H1 (cell line): ENCODE data around the gene GCFC2. TPM values are rescaled to one million over a fixed set of nuclear protein-coding genes. Genes with fewer than 3 reads are reported as not detected.

Source experiments
- CTCF ChIA-PET: fragments of 300-600 bp; sonication (Branson Sonifier 250); formaldehyde crosslinking; loops from one replicate; lab custom pipeline; 2021; ENCODE audit not compliant: partially characterized antibody; lab: Charles Lee
- POLR2A ChIA-PET: fragments of 300-600 bp; sonication (Branson Sonifier 250); formaldehyde crosslinking; loops from one replicate; lab custom pipeline; 2021; ENCODE audit warnings: inconsistent platforms; ENCODE audit not compliant: partially characterized antibody; lab: Charles Lee
- DNase-seq, 2 experiments: peaks; one replicate each; pipeline versions ENCODE4 v3.0.0 to v3.0.0-alpha.2; 2010 to 2022; ENCODE audit warnings: low spot score in 2 of 2, low read depth in 1 of 2, mixed read lengths in 1 of 2
- FAIRE-seq: peaks from 2 replicates; lab custom pipeline; 2011; peaks lifted over from hg19 to GRCh38; lab: Jason Lieb, UNC
- H2AFZ ChIP-seq: 2 replicates; pipeline ENCODE4 v1.8.1; 2012; ENCODE audit warnings: low read length, inconsistent platforms
- H2AK5ac ChIP-seq: 2 replicates; pipeline ENCODE4 v1.6.1; 2013; ENCODE audit warnings: low read depth, low read length
- H2BK120ac ChIP-seq: replicated peaks from 2 replicates; pipeline ENCODE3; 2013; ENCODE audit warnings: low read depth, low read length, inconsistent platforms
- H2BK12ac ChIP-seq: 2 replicates; pipeline ENCODE4 v1.6.1; 2013; ENCODE audit warnings: low read depth, low read length
- H2BK15ac ChIP-seq: 2 replicates; pipeline ENCODE4 v1.6.1; 2013; ENCODE audit warnings: low read length
- H2BK20ac ChIP-seq: 2 replicates; pipeline ENCODE4 v1.6.1; 2013; ENCODE audit warnings: low read length
- H2BK5ac ChIP-seq: 2 replicates; pipeline ENCODE4 v1.6.1; 2013; ENCODE audit warnings: low read depth, low read length
- H3K14ac ChIP-seq: 2 replicates; pipeline ENCODE4 v1.6.1; 2013; ENCODE audit warnings: inconsistent platforms; ENCODE audit not compliant: insufficient read length
- H3K18ac ChIP-seq: 2 replicates; pipeline ENCODE4 v1.6.1; 2013; ENCODE audit warnings: low read length; ENCODE audit errors: extremely low read depth
- H3K23ac ChIP-seq: 2 replicates; pipeline ENCODE4 v1.6.1; 2013; ENCODE audit warnings: inconsistent platforms; ENCODE audit not compliant: insufficient read length
- H3K23me2 ChIP-seq: 2 replicates; pipeline ENCODE4 v1.6.1; 2013; ENCODE audit warnings: low read depth, low read length
- H3K27ac ChIP-seq: 2 replicates; pipeline ENCODE4 v1.6.1; 2011; ENCODE audit warnings: low read depth, low read length, inconsistent platforms
- H3K27me3 ChIP-seq, 4 experiments: replicated peaks in 1 of 4; 1 replicate in 1 of 4; 2 replicates in 3 of 4; pipeline versions ENCODE4 v1.6.1 to v1.8.1; 2011 to 2013; ENCODE audit warnings: low read length in 3 of 4, mild to moderate bottlenecking in 3 of 4, inconsistent platforms in 2 of 4, mixed read lengths in 2 of 4, moderate library complexity in 1 of 4; ENCODE audit not compliant: control insufficient read depth in 3 of 4, insufficient read depth in 3 of 4; ENCODE audit errors: extremely low read depth in 1 of 4
- H3K36me3 ChIP-seq, 4 experiments: 2 replicates each; pipeline versions ENCODE4 v1.6.1 to v1.8.1; 2011 to 2013; ENCODE audit warnings: mild to moderate bottlenecking in 4 of 4, low read length in 3 of 4, moderate library complexity in 2 of 4, control low read depth in 1 of 4, inconsistent platforms in 1 of 4; ENCODE audit not compliant: insufficient read depth in 4 of 4, control insufficient read depth in 2 of 4
- H3K4ac ChIP-seq: replicated peaks from 2 replicates; pipeline ENCODE3; 2013; ENCODE audit warnings: low read length, low read depth, mixed read lengths, inconsistent platforms; ENCODE audit not compliant: insufficient read length
- H3K4me1 ChIP-seq, 4 experiments: replicated peaks in 1 of 4; 1 replicate in 1 of 4; 2 replicates in 3 of 4; pipeline versions ENCODE4 v1.6.1 to v1.8.1; 2011 to 2013; ENCODE audit warnings: low read length in 3 of 4, inconsistent platforms in 2 of 4, mixed read lengths in 1 of 4; ENCODE audit not compliant: insufficient read depth in 4 of 4, control insufficient read depth in 3 of 4
- H3K4me2 ChIP-seq, 2 experiments: 2 replicates each; pipeline versions ENCODE4 v1.6.1 to v1.8.1; 2011 to 2013; ENCODE audit warnings: low read depth in 2 of 2, low read length in 2 of 2, control low read depth in 1 of 2, inconsistent platforms in 1 of 2, mild to moderate bottlenecking in 1 of 2; ENCODE audit not compliant: insufficient read depth in 1 of 2
- H3K4me3 ChIP-seq, 4 experiments: fragments of 200-600, 300-600 bp in 1 of 4; sonication (generic), shearing (Covaris generic), sonication (Bioruptor Twin) in 1 of 4; 2 replicates each; pipeline versions ENCODE4 v1.5.1 to v1.8.1; 2011 to 2016; ENCODE audit warnings: low read length in 4 of 4, low read depth in 3 of 4, control low read depth in 2 of 4, inconsistent platforms in 2 of 4, mild to moderate bottlenecking in 2 of 4, mixed read lengths in 1 of 4, moderate library complexity in 1 of 4; ENCODE audit not compliant: insufficient read depth in 2 of 4; ENCODE audit errors: extremely low read depth in 1 of 4
- H3K56ac ChIP-seq: replicated peaks from 2 replicates; pipeline ENCODE3; 2013; ENCODE audit warnings: low read depth, mild to moderate bottlenecking, mixed read lengths, low read length, inconsistent platforms; ENCODE audit not compliant: insufficient read length
- H3K79me1 ChIP-seq: 2 replicates; pipeline ENCODE4 v1.6.1; 2013; ENCODE audit warnings: low read depth, low read length, control low read depth
- H3K79me2 ChIP-seq, 2 experiments: 2 replicates each; pipeline versions ENCODE4 v1.6.1 to v1.8.1; 2012 to 2013; ENCODE audit warnings: low read length in 2 of 2, mild to moderate bottlenecking in 2 of 2, inconsistent platforms in 1 of 2; ENCODE audit not compliant: insufficient read depth in 2 of 2, control insufficient read depth in 1 of 2
- H3K9ac ChIP-seq, 4 experiments: replicated peaks in 1 of 4; 1 replicate in 1 of 4; 2 replicates in 3 of 4; pipeline versions ENCODE4 v1.6.1 to v1.8.1; 2011 to 2013; ENCODE audit warnings: low read depth in 3 of 4, low read length in 3 of 4, control low read depth in 2 of 4, mild to moderate bottlenecking in 2 of 4, moderate library complexity in 2 of 4, inconsistent platforms in 1 of 4; ENCODE audit errors: extremely low read depth in 1 of 4
- H3K9me3 ChIP-seq, 2 experiments: 2 replicates each; pipeline versions ENCODE4 v1.6.1 to v1.8.1; 2012 to 2013; ENCODE audit warnings: mild to moderate bottlenecking in 2 of 2, moderate library complexity in 2 of 2, control low read depth in 1 of 2, inconsistent platforms in 1 of 2, low read depth in 1 of 2, low read length in 1 of 2, mixed read lengths in 1 of 2; ENCODE audit not compliant: insufficient read depth in 2 of 2
- H4K20me1 ChIP-seq, 2 experiments: replicated peaks in 1 of 2; 2 replicates each; pipeline versions ENCODE3 to v1.8.1; 2011 to 2013; ENCODE audit warnings: inconsistent platforms in 2 of 2, low read length in 2 of 2, mild to moderate bottlenecking in 1 of 2; ENCODE audit not compliant: insufficient read depth in 2 of 2, control insufficient read depth in 1 of 2
- H4K5ac ChIP-seq: 2 replicates; pipeline ENCODE4 v1.6.1; 2013; ENCODE audit warnings: low read length, low read depth, mixed read lengths, inconsistent platforms; ENCODE audit not compliant: insufficient read length
- H4K8ac ChIP-seq: 2 replicates; pipeline ENCODE4 v1.8.0; 2013; ENCODE audit warnings: mild to moderate bottlenecking, moderate library complexity, low read length, inconsistent platforms; ENCODE audit not compliant: insufficient read depth; ENCODE audit errors: extremely low read depth
- H4K91ac ChIP-seq: replicated peaks from 2 replicates; pipeline ENCODE3; 2013; ENCODE audit warnings: low read length, mixed read lengths, inconsistent platforms; ENCODE audit not compliant: insufficient read length
- BACH1 ChIP-seq: IDR thresholded peaks from 2 replicates; pipeline ENCODE4 v1.6.1; 2012; ENCODE audit warnings: low read length, improper control_type of control experiment
- FOSL1 ChIP-seq: IDR thresholded peaks from 2 replicates; pipeline ENCODE4 v1.6.1; 2011; ENCODE audit warnings: mild to moderate bottlenecking, low read depth, low read length, moderate library complexity; ENCODE audit not compliant: insufficient read depth
- JUN ChIP-seq: IDR thresholded peaks from 2 replicates; pipeline ENCODE4 v1.6.1; 2011; ENCODE audit warnings: low read depth, mild to moderate bottlenecking, improper control_type of control experiment, low read length
- KDM5A ChIP-seq: fragments of 200-600 bp; IDR thresholded peaks from 2 replicates; pipeline ENCODE4 v1.7.1; 2012; ENCODE audit warnings: mild to moderate bottlenecking, low read length, inconsistent platforms, mixed read lengths
- RBBP5 ChIP-seq: IDR thresholded peaks from 2 replicates; pipeline ENCODE4 v1.7.1; 2012; ENCODE audit warnings: low read depth, mild to moderate bottlenecking, inconsistent platforms, low read length, moderate library complexity, borderline replicate concordance
- SIN3A ChIP-seq, 2 experiments: IDR thresholded peaks in 1 of 2; conservative IDR thresholded peaks in 1 of 2; 2 replicates each; pipeline ENCODE4 v1.6.1; 2011 to 2012; ENCODE audit warnings: low read length in 2 of 2, improper control_type of control experiment in 1 of 2, low read depth in 1 of 2, mild to moderate bottlenecking in 1 of 2
- polyA plus RNA-seq, 7 experiments: library from polyadenylated mRNA; depleted of rRNA in 3 of 7; stranded (reverse) in 5 of 7; unstranded in 2 of 7; fragments of >200 nt in 5 of 7; fragments of 200-250 nt in 2 of 7; gene quantifications; 1 replicate in 5 of 7; 2 replicates in 1 of 7; 4 replicates in 1 of 7; pipeline versions ENCODE4 v1.2.1 to v1.2.3, GENCODE V29; 2011 to 2013; ENCODE audit warnings: missing spikeins in 2 of 7, mixed read lengths in 2 of 7
- total RNA-seq: library from RNA; stranded (reverse); fragmentation: NEBNext Ultra II Directional; extraction: Animal tissue kit (Norgen Biotek cat#: 25700); gene quantifications from 2 replicates; pipeline ENCODE4 v1.2.1, GENCODE V29; 2021

GCFC2 gene
- total and polyA plus RNA-seq, 2 of the 8 experiments (the other 6 are each of a cell fraction or from before 2014, with no cell fraction given), result 5.6 to 19.1 TPM

DNA sequence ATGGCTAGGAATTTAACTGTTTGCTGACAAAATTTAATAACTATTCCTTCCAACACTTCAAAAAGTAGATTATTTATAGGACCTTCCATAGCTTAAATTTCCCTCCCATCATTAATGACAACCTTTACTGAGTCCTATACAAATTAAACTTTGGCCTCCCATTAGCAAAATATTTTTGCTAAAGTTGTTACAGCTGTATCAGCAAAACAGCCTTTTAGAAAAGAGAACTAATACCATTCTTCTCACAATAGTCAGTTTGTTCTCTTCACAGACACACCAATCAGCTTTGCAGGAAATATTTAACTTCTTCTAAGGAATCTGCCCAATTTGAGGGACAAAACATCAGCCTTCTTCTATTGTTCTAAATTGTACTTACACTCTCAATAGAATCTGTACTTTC lies 12.0 kb upstream of the GCFC2 start:
- Histone ChIP-seq H3K56ac (no peak overlapping the region), H2BK12ac (no peak overlapping the region), H3K79me2 (no peaks in the 10 kb centered on the region), H3K9ac (no peak overlapping the region), H4K5ac (no peak overlapping the region), H2AFZ (no peak overlapping the region), H3K36me3 (no peaks in the 10 kb centered on the region), H4K8ac (no peak overlapping the region), H3K79me1 (no peaks in the 10 kb centered on the region), H3K27me3 (no peaks in the 10 kb centered on the region), H3K23me2 (no peaks in the 10 kb centered on the region), H3K4me3 (no peak overlapping the region), H2AK5ac (no peak overlapping the region), H3K23ac (no peak overlapping the region), H3K9me3 (peaks cover 3 to 7% of the 10 kb centered on the region in 2 experiments; a peak in 2 of 4 replicates), H3K4me2 (no peak overlapping the region), H3K27ac (no peak overlapping the region), H2BK15ac (no peak overlapping the region), H3K4me1 (no peaks in the 10 kb centered on the region), H2BK5ac (no peak overlapping the region), H2BK20ac (no peak overlapping the region), H4K20me1 (no peaks in the 10 kb centered on the region), H2BK120ac (no peak overlapping the region), H3K4ac (no peak overlapping the region), H3K18ac (no peak overlapping the region), H3K14ac (no peak overlapping the region), H4K91ac (no peak overlapping the region)
- FAIRE-seq (no peak), DNase-seq (no peak)
- TF ChIP-seq JUN, result no peak
- no peak for TF ChIP-seq RBBP5
- TF ChIP-seq FOSL1, result no peak
- no peak for TF ChIP-seq SIN3A (conservative IDR thresholded peaks at IDR 0.05 in 1 of 2, IDR thresholded peaks at IDR 0.05 in 1 of 2; ENCODE audit: low read depth in 1 of 2, low read length in 2 of 2)
- TF ChIP-seq KDM5A, result no peak
- TF ChIP-seq BACH1, result no peak
- POLR2A ChIA-PET, result interaction anchor here (1.1 to 1.5 kb wide), 2 partner anchors 12 kb away, joined by 4 read pairs; partner anchors contain the start of gene GCFC2
- CTCF ChIA-PET, result interaction anchor here (0.6 to 1.0 kb wide), 2 partner anchors 11 to 155 kb away, joined by 3 to 4 read pairs; no protein-coding TSS in a partner anchor
